NK-92 treated with Interleukin-12 subunit alpha and Interleukin-12 subunit beta, amount 100 ng/mL, for 24 hours (cell line): ENCODE measurements around the gene IRS2.

Experiments
- DNase-seq: peaks from one replicate; lab custom pipeline; 2025; lab: John Stamatoyannopoulos, UW

Gene IRS2

GRCh38 chr13:109728791-109729731 is 57.3 kb downstream of the IRS2 start:
- no peak for DNase-seq

DNA sequence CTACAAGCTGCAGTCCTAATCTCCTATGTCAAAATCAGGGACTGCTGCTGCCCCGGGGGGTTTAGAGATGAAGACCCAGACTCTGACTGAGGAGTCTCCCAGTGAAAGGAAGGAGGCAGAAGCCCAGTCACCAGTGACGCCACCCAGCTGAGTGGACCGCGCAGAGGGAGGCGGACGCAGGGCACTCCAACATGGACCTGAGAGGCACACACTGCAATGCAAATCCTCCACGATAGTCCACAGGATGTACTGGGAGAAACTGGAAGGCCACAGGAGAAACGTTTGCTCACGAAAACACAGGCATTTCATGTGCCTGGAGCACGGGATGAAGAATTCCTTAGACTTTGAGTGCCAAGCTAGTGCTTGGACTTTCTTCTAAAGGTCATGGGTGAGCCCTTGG is 58.3 kb downstream of the IRS2 start:
- no peak for DNase-seq

DNA sequence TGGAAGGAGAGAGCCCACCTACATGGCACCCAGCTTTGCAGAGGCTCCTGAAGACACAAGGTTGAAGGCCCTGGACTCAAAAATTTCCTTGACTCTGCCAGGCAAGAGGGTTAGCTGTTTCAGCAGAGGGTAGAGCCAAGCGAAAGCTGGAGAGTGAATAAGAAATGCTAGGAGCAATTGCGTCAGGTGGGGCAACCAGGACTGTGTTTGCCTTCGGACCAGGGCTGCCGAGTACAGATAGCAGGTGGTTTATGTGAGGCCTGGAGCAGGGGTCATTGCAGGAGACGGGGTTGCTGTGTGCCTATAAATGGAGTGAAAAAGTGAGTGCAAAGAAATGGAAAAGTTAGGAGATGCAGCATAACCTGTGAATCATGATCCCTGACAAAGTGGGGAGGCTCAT is 59.1 kb downstream of the IRS2 start:
- DNase-seq = no peak

- no peak for DNase-seq
Observed at GRCh38 chr13:109725995-109726637, 60.3 kb downstream of the IRS2 start.

DNA sequence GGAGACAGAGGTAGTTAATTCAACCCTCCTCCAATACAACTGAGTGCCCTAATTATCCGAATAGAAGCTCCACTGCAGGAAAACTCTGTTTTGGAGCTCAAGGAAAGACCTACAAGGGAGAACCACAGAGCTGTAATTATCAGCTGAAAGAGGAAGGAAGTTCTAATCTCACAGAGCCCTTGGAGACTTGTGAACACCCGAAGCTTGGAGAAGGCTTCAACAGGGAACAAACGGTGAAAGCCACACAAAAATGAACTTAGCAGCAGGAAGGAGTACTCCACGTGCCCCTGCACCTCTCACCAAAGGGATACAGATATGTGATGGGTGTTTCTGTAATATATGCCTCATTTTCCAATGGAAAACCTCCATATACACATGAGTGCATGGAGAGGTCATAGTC is 61.1 kb downstream of the IRS2 start:
- DNase-seq = no peak

DNA sequence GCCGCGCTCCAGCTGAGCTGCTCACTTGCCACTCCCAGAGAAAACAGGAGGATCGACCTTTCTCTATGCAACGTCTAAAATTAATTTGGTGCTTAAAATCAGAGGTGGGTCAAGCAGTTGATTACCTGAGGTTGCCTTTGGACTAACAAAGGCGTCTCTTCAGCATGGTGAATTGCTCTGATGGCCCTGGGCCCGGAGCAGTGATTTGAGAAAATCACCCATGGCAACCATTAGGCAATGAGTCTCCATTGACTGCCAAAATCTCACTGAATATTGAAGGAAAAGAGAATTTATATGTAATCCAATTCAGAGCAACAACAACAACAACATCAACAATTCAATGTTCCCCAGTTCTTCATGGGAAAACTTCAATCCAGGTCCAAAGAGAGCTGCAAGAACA is 61.8 kb downstream of the IRS2 start:
- DNase-seq = no peak

GRCh38 chr13:109723046-109723445 is 63.3 kb downstream of the IRS2 start:
- DNase-seq = no peak

- DNase-seq = no peak
Observed at GRCh38 chr13:109722068-109722467, 64.3 kb downstream of the IRS2 start.

- no peak for DNase-seq
Observed at GRCh38 chr13:109720758-109721184, 65.6 kb downstream of the IRS2 start.

DNA sequence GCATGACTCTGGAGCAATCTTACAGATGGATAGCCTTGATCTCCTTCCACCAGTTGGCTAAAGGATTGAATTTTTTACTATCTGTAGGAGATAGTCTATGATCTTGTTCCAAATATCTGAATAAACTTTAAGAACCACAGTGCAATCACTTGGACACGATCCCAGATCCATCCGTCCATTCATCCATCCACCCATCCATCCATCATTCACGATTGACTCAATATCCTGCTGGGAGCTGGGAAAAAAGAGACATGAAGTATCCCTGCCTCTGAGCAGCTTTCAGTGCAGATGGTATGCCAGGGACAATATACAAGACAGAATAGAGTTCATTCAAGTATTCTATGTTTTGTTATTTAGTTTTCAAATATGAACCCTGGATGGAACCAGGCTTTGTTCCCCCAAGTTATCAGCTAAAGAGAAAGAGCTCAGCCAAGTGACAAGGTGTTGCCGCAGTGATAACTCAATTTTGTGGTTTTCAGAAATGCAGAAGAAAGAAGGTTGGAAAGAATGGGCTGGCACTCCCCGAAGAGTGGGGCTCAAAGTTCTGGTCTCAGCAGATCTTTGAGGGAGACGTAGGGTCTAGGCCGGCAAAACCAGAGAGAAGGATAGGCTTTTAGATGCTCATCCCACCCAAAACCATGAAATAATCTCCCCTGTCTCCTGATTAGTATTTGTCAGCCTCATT is 66.3 kb downstream of the IRS2 start:
- DNase-seq = no peak

DNA sequence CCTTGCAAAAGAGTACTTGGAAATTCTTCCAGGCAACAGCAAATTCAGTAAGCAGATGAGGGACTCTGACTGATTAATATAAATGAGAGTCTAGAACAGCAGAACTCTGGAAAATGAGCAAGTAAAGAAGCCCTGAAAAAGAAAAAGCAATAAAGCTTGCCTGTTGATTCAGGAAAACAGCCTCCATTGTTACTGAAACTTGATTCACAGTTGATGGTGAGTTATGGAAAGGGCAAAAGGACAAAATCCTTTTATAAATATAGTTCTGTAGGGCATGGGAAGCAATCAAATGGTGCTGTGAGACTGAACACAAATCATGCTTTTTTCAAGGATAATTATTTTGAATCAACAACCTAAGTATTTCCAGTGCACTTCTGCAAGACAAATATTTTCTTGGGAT is 67.7 kb downstream of the IRS2 start:
- no peak for DNase-seq

GRCh38 chr13:109717686-109718085 is 68.7 kb downstream of the IRS2 start:
- DNase-seq = no peak

DNA sequence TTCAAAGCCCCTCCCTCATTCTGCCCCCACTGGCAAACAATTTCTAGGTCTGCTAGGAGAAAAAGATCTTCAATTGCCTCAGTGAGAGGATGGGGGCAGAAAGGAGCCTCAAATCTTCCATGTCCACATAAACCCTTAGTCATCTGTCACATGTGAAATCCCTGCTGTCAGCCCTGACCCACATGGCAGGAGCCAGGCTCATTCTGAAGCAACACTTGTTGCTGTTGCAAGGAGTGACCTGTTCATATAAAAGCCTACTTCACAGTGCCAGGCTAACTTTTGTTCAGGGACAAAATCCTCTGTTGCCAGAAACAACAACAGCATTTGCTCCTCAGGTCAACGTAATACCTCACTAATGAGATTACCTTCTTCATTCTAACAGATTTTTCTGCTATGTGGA is 70.5 kb downstream of the IRS2 start:
- DNase-seq = no peak

DNA sequence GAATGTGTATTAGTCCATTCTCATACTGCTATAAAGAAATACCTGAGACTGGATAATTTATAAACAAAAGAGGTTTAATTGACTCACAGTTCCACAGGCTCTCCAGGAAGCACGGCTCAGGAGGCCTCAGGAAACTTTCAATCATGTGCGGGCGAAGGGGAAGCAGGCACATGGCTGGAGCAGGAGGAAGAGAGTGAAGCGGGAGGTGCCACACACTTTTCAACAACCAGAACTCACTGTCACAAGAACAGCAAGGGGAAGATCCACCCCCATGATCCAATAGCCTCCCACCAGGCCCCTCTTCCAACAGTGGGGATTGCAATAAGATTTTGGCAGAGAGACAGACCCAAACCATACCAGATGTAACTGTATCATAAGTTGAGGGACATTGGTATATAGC is 72.7 kb downstream of the IRS2 start:
- no peak for DNase-seq

- DNase-seq = no peak
Observed at GRCh38 chr13:109712124-109712722, 74.2 kb downstream of the IRS2 start.

- peak; percentile 46 for DNase-seq
Observed at GRCh38 chr13:109707742-109708617, 78.4 kb downstream of the IRS2 start.

- no peak for DNase-seq
Observed at GRCh38 chr13:109707044-109707741, 79.2 kb downstream of the IRS2 start.

- no peak for DNase-seq
Observed at GRCh38 chr13:109706015-109706715, 80.2 kb downstream of the IRS2 start.

DNA sequence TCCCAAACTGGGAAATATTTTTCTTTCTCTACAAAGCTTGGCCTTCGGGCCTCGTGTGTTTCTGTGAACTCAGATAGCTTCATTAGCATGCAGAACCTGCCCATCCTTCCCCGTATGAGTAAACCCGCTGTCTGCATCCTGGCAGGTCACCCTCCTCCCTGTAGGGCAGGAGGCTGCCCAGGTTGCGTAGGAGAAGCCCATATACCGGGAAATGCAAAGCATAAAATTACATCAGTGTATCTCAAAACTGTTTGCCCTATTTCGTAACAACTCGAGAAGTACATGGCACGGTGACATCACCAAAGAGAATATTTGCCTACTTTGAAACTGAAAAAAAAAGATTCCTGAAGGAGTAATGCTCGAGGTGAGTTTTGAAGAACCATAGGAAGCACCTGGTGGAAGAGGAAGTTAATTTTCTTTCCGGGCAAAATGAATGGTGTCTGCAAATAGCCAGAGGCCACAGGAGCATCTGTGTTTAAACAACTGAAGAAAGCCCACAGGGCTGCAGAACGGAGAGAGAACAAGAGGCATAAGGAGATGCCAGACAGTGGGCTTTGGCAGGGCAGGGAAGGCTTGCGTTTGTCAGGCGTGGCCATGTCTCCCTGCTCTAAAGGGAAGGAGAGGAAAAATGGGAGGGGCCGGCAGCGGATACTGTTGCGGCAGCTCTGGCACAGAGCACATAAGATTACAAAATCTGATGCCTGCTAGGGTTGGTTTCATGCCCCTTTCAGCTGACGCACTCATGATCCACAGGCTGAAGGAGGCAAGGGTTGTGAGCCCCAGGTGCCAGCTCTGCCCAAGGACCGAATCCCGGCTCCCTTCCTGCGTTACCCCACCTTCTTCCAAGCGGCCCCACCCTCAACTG is 81.4 kb downstream of the IRS2 start:
- DNase-seq = no peak
